H1 (cell line): ENCODE data around the gene GALNT11. TPM values are rescaled to one million over a fixed set of nuclear protein-coding genes. Genes with fewer than 3 reads are reported as not detected.

ENCODE experiments used
- EZH2 ChIP-seq: fragments of 200-600 bp; sonication (generic); IDR thresholded peaks from 2 replicates; pipeline ENCODE4 v1.7.1; 2012; ENCODE audit warnings: low read depth, mild to moderate bottlenecking, moderate library complexity, low read length, inconsistent platforms; ENCODE audit not compliant: severe bottlenecking
- polyA plus RNA-seq, 7 experiments: library from polyadenylated mRNA; depleted of rRNA in 3 of 7; stranded (reverse) in 5 of 7; unstranded in 2 of 7; fragments of >200 nt in 5 of 7; fragments of 200-250 nt in 2 of 7; gene quantifications; 1 replicate in 5 of 7; 2 replicates in 1 of 7; 4 replicates in 1 of 7; pipeline versions ENCODE4 v1.2.1 to v1.2.3, GENCODE V29; 2011 to 2013; ENCODE audit warnings: missing spikeins in 2 of 7, mixed read lengths in 2 of 7
- total RNA-seq: library from RNA; stranded (reverse); fragmentation: NEBNext Ultra II Directional; extraction: Animal tissue kit (Norgen Biotek cat#: 25700); gene quantifications from 2 replicates; pipeline ENCODE4 v1.2.1, GENCODE V29; 2021

Gene GALNT11
- total and polyA plus RNA-seq, 2 of the 8 experiments (the other 6 are each of a cell fraction or from before 2014, with no cell fraction given) = 20.5 to 23.2 TPM

GRCh38 chr7:152076324-152076821 is 50.9 kb downstream of the GALNT11 start (continued):
- no peak for TF ChIP-seq EZH2
